Activated CD4-positive, alpha-beta T cell treated with anti-CD3 and anti-CD28 coated beads, Interleukin-2, amount 10 ng/mL, durations not matched to agents 7 days and 5 days (primary cell): ENCODE results near the gene SOWAHB. TPM values are rescaled to one million over a fixed set of nuclear protein-coding genes. Genes with fewer than 3 reads are reported as not detected.
"Not testable (repeated sequence)": the region's sequence is repeated elsewhere in the genome, so short reads cannot be mapped to it uniquely, and the experiment has no call there.

Experiments used
- CTCF ChIA-PET: fragments of 350-600 bp; sonication (Branson Sonifier 250); formaldehyde crosslinking; loops from one replicate; lab custom pipeline; 2021; ENCODE audit warnings: antibody characterized with exemption; lab: Charles Lee
- POLR2A ChIA-PET: fragments of 350-600 bp; sonication (Branson Sonifier 250); formaldehyde crosslinking; loops from one replicate; lab custom pipeline; 2021; ENCODE audit warnings: antibody characterized with exemption; lab: Charles Lee
- DNase-seq: peaks from one replicate; pipeline ENCODE4 v3.0.0-alpha.2; 2020
- H3K27ac Mint-ChIP-seq: one replicate; pipeline ENCODE4 v1.8.0; 2021; ENCODE audit warnings: mild to moderate bottlenecking, moderate library complexity, mixed read lengths
- H3K27me3 Mint-ChIP-seq: one replicate; pipeline ENCODE4 v1.8.0; 2021; ENCODE audit warnings: mixed read lengths
- H3K36me3 Mint-ChIP-seq: one replicate; pipeline ENCODE4 v1.8.0; 2021; ENCODE audit warnings: low read depth, mixed read lengths
- H3K4me1 Mint-ChIP-seq: one replicate; pipeline ENCODE4 v1.8.0; 2021; ENCODE audit warnings: mixed read lengths
- H3K4me3 Mint-ChIP-seq: one replicate; pipeline ENCODE4 v1.8.0; 2021; ENCODE audit warnings: mild to moderate bottlenecking, moderate library complexity, mixed read lengths
- H3K9me3 Mint-ChIP-seq: one replicate; pipeline ENCODE4 v1.8.0; 2021; ENCODE audit warnings: mixed read lengths
- total RNA-seq, 2 experiments: library from RNA; stranded (reverse); gene quantifications; one replicate each; pipeline ENCODE4 v1.2.3, GENCODE V29; 2021

SOWAHB gene
- total RNA-seq, 2 experiments from 2014 or later = not detected

- H3K9me3 Mint-ChIP-seq = no peaks in the 10 kb centered on the region
- no peak overlapping the region for H3K27ac Mint-ChIP-seq
- no peak for DNase-seq
- ChIA-PET CTCF (interaction anchor here (1.3 kb wide), 1 partner anchor 62 kb away, joined by 3 read pairs; no protein-coding TSS in a partner anchor), POLR2A (no interaction called here)
- peaks cover 10% of the 10 kb centered on the region for H3K27me3 Mint-ChIP-seq
- H3K36me3 Mint-ChIP-seq = no peaks in the 10 kb centered on the region
- H3K4me3 Mint-ChIP-seq = no peak overlapping the region
- H3K4me1 Mint-ChIP-seq = no peaks in the 10 kb centered on the region
Measured at GRCh38 chr4:76886848-76887441, 11.0 kb downstream of the SOWAHB start.

GRCh38 chr4:76886214-76886613 is 11.7 kb downstream of the SOWAHB start:
- no peaks in the 10 kb centered on the region for H3K36me3 Mint-ChIP-seq
- no peak overlapping the region for H3K27ac Mint-ChIP-seq
- ChIA-PET CTCF (no interaction called here), POLR2A (no interaction called here)
- no peaks in the 10 kb centered on the region for H3K9me3 Mint-ChIP-seq
- H3K4me3 Mint-ChIP-seq = no peak overlapping the region
- DNase-seq = no peak
- no peaks in the 10 kb centered on the region for H3K4me1 Mint-ChIP-seq
- peaks cover 8% of the 10 kb centered on the region for H3K27me3 Mint-ChIP-seq

GRCh38 chr4:76883147-76883546 is 14.8 kb downstream of the SOWAHB start:
- H3K27me3 Mint-ChIP-seq = peaks cover 11% of the 10 kb centered on the region
- no peaks in the 10 kb centered on the region for H3K9me3 Mint-ChIP-seq
- H3K4me3 Mint-ChIP-seq = no peak overlapping the region
- no peaks in the 10 kb centered on the region for H3K4me1 Mint-ChIP-seq
- CTCF ChIA-PET = no interaction called here
- POLR2A ChIA-PET = no interaction called here
- no peak for DNase-seq
- no peaks in the 10 kb centered on the region for H3K36me3 Mint-ChIP-seq
- H3K27ac Mint-ChIP-seq = no peak overlapping the region

- H3K9me3 Mint-ChIP-seq = no peaks in the 10 kb centered on the region
- no peak overlapping the region for H3K27ac Mint-ChIP-seq
- CTCF ChIA-PET = no interaction called here
- H3K27me3 Mint-ChIP-seq = peaks cover 11% of the 10 kb centered on the region
- DNase-seq = no peak
- POLR2A ChIA-PET = no interaction called here
- no peaks in the 10 kb centered on the region for H3K36me3 Mint-ChIP-seq
- no peak overlapping the region for H3K4me3 Mint-ChIP-seq
- no peaks in the 10 kb centered on the region for H3K4me1 Mint-ChIP-seq
Measured at GRCh38 chr4:76882630-76883029, 15.3 kb downstream of the SOWAHB start.

DNA sequence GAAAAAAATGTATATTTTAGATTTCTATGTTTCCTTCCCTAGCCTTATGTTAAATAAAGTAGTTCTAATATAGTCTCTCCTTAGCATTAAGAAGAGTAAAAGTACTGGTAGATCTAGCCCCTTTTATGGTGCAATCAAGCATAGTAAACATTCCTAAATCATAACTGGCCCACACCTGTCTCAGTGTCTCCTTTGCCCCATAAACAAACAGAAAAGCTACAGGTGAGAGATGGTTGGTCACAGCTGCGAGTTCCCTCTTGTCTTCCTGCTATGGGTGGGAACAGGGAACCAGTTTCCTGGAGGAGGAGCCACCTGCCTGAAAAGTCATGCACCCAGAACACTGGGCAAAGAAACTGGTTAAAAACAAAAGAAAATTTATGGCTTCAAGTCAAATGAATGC is 16.6 kb downstream of the SOWAHB start:
- CTCF ChIA-PET = interaction anchor here (0.8 kb wide), 1 partner anchor 14 kb away, joined by 3 read pairs; no protein-coding TSS in a partner anchor
- POLR2A ChIA-PET = no interaction called here
- no peaks in the 10 kb centered on the region for H3K36me3 Mint-ChIP-seq
- H3K9me3 Mint-ChIP-seq = no peaks in the 10 kb centered on the region
- peaks cover 11% of the 10 kb centered on the region for H3K27me3 Mint-ChIP-seq
- H3K27ac Mint-ChIP-seq = no peak overlapping the region
- H3K4me3 Mint-ChIP-seq = no peak overlapping the region
- H3K4me1 Mint-ChIP-seq = no peaks in the 10 kb centered on the region
- DNase-seq = no peak

GRCh38 chr4:76879731-76880364 is 18.1 kb downstream of the SOWAHB start:
- Mint-ChIP-seq H3K27me3 (peaks cover 11% of the 10 kb centered on the region), H3K4me1 (no peaks in the 10 kb centered on the region), H3K36me3 (no peaks in the 10 kb centered on the region), H3K27ac (no peak overlapping the region), H3K9me3 (no peaks in the 10 kb centered on the region), H3K4me3 (no peak overlapping the region)
- CTCF ChIA-PET = interaction anchor here (0.6 kb wide), 1 partner anchor 9 kb away, joined by 3 read pairs; no protein-coding TSS in a partner anchor
- POLR2A ChIA-PET = no interaction called here
- DNase-seq = no peak

- H3K27me3 Mint-ChIP-seq = peaks cover 12% of the 10 kb centered on the region
- H3K4me3 Mint-ChIP-seq, CTCF ChIA-PET, H3K27ac Mint-ChIP-seq, H3K9me3 Mint-ChIP-seq, H3K36me3 Mint-ChIP-seq, H3K4me1 Mint-ChIP-seq, DNase-seq, POLR2A ChIA-PET: not testable (repeated sequence)
Measured at GRCh38 chr4:76878641-76879165, 19.2 kb downstream of the SOWAHB start.

DNA sequence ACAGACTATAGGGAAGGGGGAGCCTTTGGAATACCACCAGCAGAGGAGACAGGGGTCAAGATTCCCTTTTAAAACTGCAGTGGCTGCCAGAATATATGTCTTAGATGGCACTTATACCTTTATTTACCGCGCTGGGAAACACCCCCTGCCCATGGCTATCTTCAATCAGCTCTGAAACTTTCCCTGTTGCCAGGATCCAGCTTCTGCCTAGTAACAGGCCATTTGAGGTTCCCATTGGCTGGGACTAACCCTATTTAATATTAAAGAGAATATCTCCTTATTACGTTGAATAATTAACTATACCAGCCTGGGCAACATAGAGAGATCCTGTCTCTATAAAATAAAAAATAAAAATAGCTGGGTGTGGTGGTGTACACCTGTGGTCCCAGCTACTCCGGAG is 23.8 kb downstream of the SOWAHB start:
- Mint-ChIP-seq H3K36me3 (no peaks in the 10 kb centered on the region), H3K9me3 (no peaks in the 10 kb centered on the region), H3K4me1 (peaks cover 3% of the 10 kb centered on the region), H3K4me3 (no peak overlapping the region), H3K27ac (no peak overlapping the region), H3K27me3 (peaks cover 4% of the 10 kb centered on the region)
- ChIA-PET CTCF (no interaction called here), POLR2A (no interaction called here)
- no peak for DNase-seq

DNA sequence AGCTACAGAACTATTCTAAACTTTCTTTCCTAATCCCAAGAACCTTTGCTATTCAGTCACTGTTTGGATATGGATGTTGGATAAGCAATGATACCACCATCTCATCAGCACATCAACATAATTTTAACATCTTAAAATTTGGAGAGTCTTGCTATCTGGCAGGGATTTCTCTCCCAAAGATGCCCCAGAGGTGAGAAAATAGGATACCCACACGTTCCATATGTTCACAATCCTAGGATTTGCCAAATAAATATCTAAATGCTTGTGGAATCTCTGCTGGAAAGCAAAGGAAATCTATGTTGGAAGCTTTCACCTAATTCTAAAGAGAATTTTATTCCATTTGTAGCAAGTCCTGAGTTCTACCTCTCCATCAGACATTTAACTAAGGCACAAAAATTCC is 24.4 kb downstream of the SOWAHB start:
- peaks cover 3% of the 10 kb centered on the region for H3K9me3 Mint-ChIP-seq
- H3K27me3 Mint-ChIP-seq = peaks cover 4% of the 10 kb centered on the region
- H3K4me3 Mint-ChIP-seq = no peak overlapping the region
- no peak for DNase-seq
- POLR2A ChIA-PET = no interaction called here
- no peaks in the 10 kb centered on the region for H3K36me3 Mint-ChIP-seq
- H3K4me1 Mint-ChIP-seq = peaks cover 3% of the 10 kb centered on the region
- CTCF ChIA-PET = interaction anchor here (0.6 kb wide), 2 partner anchors 388 to 520 kb away, joined by 3 to 4 read pairs; no protein-coding TSS in a partner anchor
- H3K27ac Mint-ChIP-seq = no peak overlapping the region

GRCh38 chr4:76872556-76872955 is 25.4 kb downstream of the SOWAHB start:
- H3K9me3 Mint-ChIP-seq = peaks cover 3% of the 10 kb centered on the region
- no peak for DNase-seq
- no peak overlapping the region for H3K4me3 Mint-ChIP-seq
- H3K4me1 Mint-ChIP-seq = peaks cover 3% of the 10 kb centered on the region
- no peak overlapping the region for H3K27ac Mint-ChIP-seq
- CTCF ChIA-PET = no interaction called here
- peaks cover 4% of the 10 kb centered on the region for H3K27me3 Mint-ChIP-seq
- H3K36me3 Mint-ChIP-seq = no peaks in the 10 kb centered on the region
- POLR2A ChIA-PET = interaction anchor here (0.7 kb wide), 1 partner anchor 89 kb away, joined by 4 read pairs; no protein-coding TSS in a partner anchor

- H3K36me3 Mint-ChIP-seq, H3K4me3 Mint-ChIP-seq, DNase-seq, CTCF ChIA-PET, H3K4me1 Mint-ChIP-seq, H3K27ac Mint-ChIP-seq, H3K9me3 Mint-ChIP-seq, POLR2A ChIA-PET, H3K27me3 Mint-ChIP-seq: not testable (repeated sequence)
Measured at GRCh38 chr4:76868780-76869179, 29.2 kb downstream of the SOWAHB start.

- Mint-ChIP-seq H3K27ac (no peak overlapping the region), H3K27me3 (peaks cover 4% of the 10 kb centered on the region), H3K4me1 (peaks cover 3% of the 10 kb centered on the region), H3K4me3 (no peak overlapping the region), H3K9me3 (peaks cover 3% of the 10 kb centered on the region), H3K36me3 (no peaks in the 10 kb centered on the region)
- CTCF ChIA-PET = no interaction called here
- POLR2A ChIA-PET = no interaction called here
- no peak for DNase-seq
Measured at GRCh38 chr4:76867880-76868655, 29.9 kb downstream of the SOWAHB start.

DNA sequence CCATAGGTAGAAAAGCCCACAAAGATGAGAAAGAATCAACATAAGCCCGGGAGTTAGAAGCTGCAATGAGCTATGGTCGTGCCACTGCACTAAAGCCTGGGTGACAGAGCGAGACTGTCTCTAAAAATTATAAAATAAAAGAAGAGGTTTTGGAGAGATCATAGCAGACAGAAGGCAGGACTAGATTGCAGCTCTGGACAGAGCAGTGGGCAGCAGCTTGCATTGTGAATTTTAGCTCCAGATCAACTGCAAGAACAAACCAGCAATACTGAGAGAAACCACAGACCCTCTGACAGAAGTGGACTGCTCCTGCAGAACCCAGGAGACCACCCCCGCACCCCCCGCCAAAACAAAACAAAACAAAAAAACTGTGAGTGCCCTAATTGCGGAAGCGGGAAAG is 30.6 kb downstream of the SOWAHB start:
- peaks cover 3% of the 10 kb centered on the region for H3K9me3 Mint-ChIP-seq
- H3K4me1 Mint-ChIP-seq = peaks cover under 1% of the 10 kb centered on the region
- no peak for DNase-seq
- ChIA-PET CTCF (no interaction called here), POLR2A (no interaction called here)
- H3K27ac Mint-ChIP-seq = no peak overlapping the region
- peaks cover 4% of the 10 kb centered on the region for H3K27me3 Mint-ChIP-seq
- no peak overlapping the region for H3K4me3 Mint-ChIP-seq
- no peaks in the 10 kb centered on the region for H3K36me3 Mint-ChIP-seq
